ENCODE results near the gene CDR2L.
"Not testable (repeated sequence)": the region's sequence is repeated elsewhere in the genome, so short reads cannot be mapped to it uniquely, and the experiment has no call there.

The CDR2L gene

GRCh38 chr17:74960570-74961342, 26.7 kb upstream of the CDR2L start:
- peak; percentile 29 for DNase-seq

GRCh38 chr17:74961657-74962350, 25.6 kb upstream of the CDR2L start:
- peak; percentile 83 for DNase-seq

- DNase-seq: no peak
Measured at GRCh38 chr17:74962622-74963394, 24.6 kb upstream of the CDR2L start.

- no peak for DNase-seq
Measured at GRCh38 chr17:74963656-74964055, 23.8 kb upstream of the CDR2L start.

GRCh38 chr17:74964246-74964761, 23.1 kb upstream of the CDR2L start:
- DNase-seq: no peak

GRCh38 chr17:74964988-74965622, 22.3 kb upstream of the CDR2L start:
- DNase-seq: no peak

- no peak for DNase-seq
Measured at GRCh38 chr17:74968361-74968780, 19.1 kb upstream of the CDR2L start.

GRCh38 chr17:74969501-74969900, 17.9 kb upstream of the CDR2L start:
- DNase-seq: not testable (repeated sequence)

GRCh38 chr17:74970395-74970794, 17.0 kb upstream of the CDR2L start:
- DNase-seq: no peak

- no peak for DNase-seq
Measured at GRCh38 chr17:74971069-74971841, 16.2 kb upstream of the CDR2L start.

- no peak for DNase-seq
Measured at GRCh38 chr17:74971842-74972106, 15.7 kb upstream of the CDR2L start.

GRCh38 chr17:74972107-74972972, 15.1 kb upstream of the CDR2L start, which contains the start of gene HID1:
Gene HID1, minus strand, starts transcription at chr17:74972759. Its CDS starts 103 bp downstream, at chr17:74972656.
- no peak for DNase-seq

GRCh38 chr17:74972973-74973328, 14.5 kb upstream of the CDR2L start:
- DNase-seq: no peak

- DNase-seq: no peak
Measured at GRCh38 chr17:74975943-74976342, 11.5 kb upstream of the CDR2L start.

- no peak for DNase-seq
Measured at GRCh38 chr17:74977802-74978201, 9.6 kb upstream of the CDR2L start.

- DNase-seq: no peak
Measured at GRCh38 chr17:74978240-74978639, 9.2 kb upstream of the CDR2L start.

GRCh38 chr17:74979408-74980146, 7.9 kb upstream of the CDR2L start:
- no peak for DNase-seq

GRCh38 chr17:74981318-74981978, 6.0 kb upstream of the CDR2L start:
- no peak for DNase-seq

- DNase-seq: peak; percentile 45
Measured at GRCh38 chr17:74981979-74982662, 5.3 kb upstream of the CDR2L start.

Measured in fibroblast of upper back skin (primary cell).